LHCN-M2 (cell line): ENCODE measurements around the gene MAPRE3. TPM values are rescaled to one million over a fixed set of nuclear protein-coding genes. Genes with fewer than 3 reads are reported as not detected.
A peak's percentile ranks its signal among the peaks of the same experiment; 100 is the strongest.
"Not testable (repeated sequence)": the region's sequence is repeated elsewhere in the genome, so short reads cannot be mapped to it uniquely, and the experiment has no call there.

Experiments used
- DNase-seq: peaks from one replicate; pipeline ENCODE4 v3.0.0-alpha.2; 2012; ENCODE audit warnings: low read depth
- polyA plus RNA-seq: library from polyadenylated mRNA; unstranded; fragments of >200 nt; gene quantifications from one replicate; pipeline ENCODE4 v1.2.1, GENCODE V29; 2012; ENCODE audit warnings: missing spikeins
- total RNA-seq: library from RNA; depleted of rRNA; stranded (reverse); fragments of >200 nt; gene quantifications from 2 replicates; pipeline ENCODE4 v1.2.3, GENCODE V29; 2014; rRNA removed

MAPRE3 gene
- total RNA-seq, result 1.5 and 1.7 TPM in 2 replicates
- polyA plus RNA-seq, result 9.1 TPM

GRCh38 chr2:26970244-26970927 lies at the start of gene MAPRE3:
MAPRE3 (plus strand) TSS chr2:26970637; CDS start chr2:27022219, 51,582 bp downstream.
- DNase-seq, result peak; percentile 41

GRCh38 chr2:26921323-26921722 lies 49.1 kb upstream of the MAPRE3 start:
- DNase-seq, result no peak

GRCh38 chr2:26922405-26923188 lies 47.8 kb upstream of the MAPRE3 start:
- DNase-seq, result peak; percentile 31

GRCh38 chr2:26923189-26923466 lies 47.3 kb upstream of the MAPRE3 start:
- DNase-seq, result not testable (repeated sequence)

GRCh38 chr2:26924731-26925099 lies 45.7 kb upstream of the MAPRE3 start:
- DNase-seq, result no peak

GRCh38 chr2:26925100-26925791 lies 45.2 kb upstream of the MAPRE3 start:
- no peak for DNase-seq

- DNase-seq, result no peak
These were observed 43.2 kb upstream of the MAPRE3 start for GRCh38 chr2:26927221-26927620.

- no peak for DNase-seq
These were observed 37.5 kb upstream of the MAPRE3 start for GRCh38 chr2:26932974-26933373.

- DNase-seq, result no peak
These were observed 36.8 kb upstream of the MAPRE3 start for GRCh38 chr2:26933431-26934334.

GRCh38 chr2:26934335-26934724 lies 36.1 kb upstream of the MAPRE3 start:
- no peak for DNase-seq

- no peak for DNase-seq
These were observed 35.5 kb upstream of the MAPRE3 start for GRCh38 chr2:26934985-26935384.

- DNase-seq, result no peak
These were observed 33.6 kb upstream of the MAPRE3 start for GRCh38 chr2:26936855-26937254.

- no peak for DNase-seq
These were observed 31.9 kb upstream of the MAPRE3 start for GRCh38 chr2:26938399-26939118.

- DNase-seq, result no peak
These were observed 30.4 kb upstream of the MAPRE3 start for GRCh38 chr2:26940001-26940400.

GRCh38 chr2:26941486-26941885 lies 29.0 kb upstream of the MAPRE3 start:
- no peak for DNase-seq

GRCh38 chr2:26942543-26943295 lies 27.7 kb upstream of the MAPRE3 start:
- peak; percentile 15 for DNase-seq

- no peak for DNase-seq
These were observed 24.3 kb upstream of the MAPRE3 start for GRCh38 chr2:26945991-26946750.

GRCh38 chr2:26946841-26947784 lies 23.3 kb upstream of the MAPRE3 start:
- peak; percentile 60 for DNase-seq
